ENCODE results near the gene SLC4A8. TPM values are rescaled to one million over a fixed set of nuclear protein-coding genes. Genes with fewer than 3 reads are reported as not detected.
A peak's percentile ranks its signal among the peaks of the same experiment; 100 is the strongest.

The SLC4A8 gene
- total RNA-seq, 1 experiment from 2014 or later = 62.7 TPM

GRCh38 chr12:51470116-51470515, 45.5 kb downstream of the SLC4A8 start:
- peak in 1 of 2 experiments; percentile 62 for DNase-seq
- H3K4me3 ChIP-seq (ENCODE audit: low read depth, low read length) = no peak overlapping the region
- Mint-ChIP-seq H3K4me3 (ENCODE audit: unreplicated experiment) (no peak overlapping the region), H3K4me1 (ENCODE audit: low read depth, unreplicated experiment) (peaks cover 15% of the 10 kb centered on the region), H3K27me3 (ENCODE audit: insufficient read depth, unreplicated experiment) (no peaks in the 10 kb centered on the region), H3K27ac (ENCODE audit: unreplicated experiment) (no peak overlapping the region), H3K9me3 (ENCODE audit: unreplicated experiment) (no peaks in the 10 kb centered on the region), H3K36me3 (ENCODE audit: insufficient read depth, unreplicated experiment) (peaks cover 44% of the 10 kb centered on the region)
- intact Hi-C loops (cut with micrococcal nuclease; ENCODE audit: unreplicated experiment) = loop anchor here (1.0 kb wide), 2 partner anchors 40 to 46 kb away; partner anchors contain the start of gene SLC4A8
- no peak for TF ChIP-seq CTCF (IDR thresholded peaks at IDR 0.05; ENCODE audit: insufficient read depth in 1 of 2, low read depth in 1 of 2, low read length in 1 of 2, severe bottlenecking in 1 of 2, unreplicated experiment in 1 of 2)
- H3K36me3 ChIP-seq (ENCODE audit: control insufficient read depth, insufficient read depth, low read length) = 0 out of 2 replicates have a peak, but pooled peaks cover 1% of the 10 kb centered on the region
- no peaks in the 10 kb centered on the region for H3K27me3 ChIP-seq (replicated peaks; ENCODE audit: control insufficient read depth, insufficient read depth, low read length)
- BruUV-seq (replicated peaks) = no TSS peak
- CTCF ChIA-PET = interaction anchor here (0.7 to 2.0 kb wide), 9 partner anchors 11 to 405 kb away, joined by 3 to 11 read pairs (median 4); partner anchors contain the start of gene SLC4A8
- no peaks in the 10 kb centered on the region for H3K9me3 ChIP-seq
- peaks cover 28% of the 10 kb centered on the region for H3K4me1 ChIP-seq
- POLR2A ChIA-PET = interaction anchor here (0.9 to 1.3 kb wide), 3 partner anchors 40 to 78 kb away, joined by 3 to 8 read pairs (median 3); no protein-coding TSS in a partner anchor

GRCh38 chr12:51471111-51471864, 46.7 kb downstream of the SLC4A8 start:
- H3K27me3 ChIP-seq (replicated peaks; ENCODE audit: control insufficient read depth, insufficient read depth, low read length) = no peaks in the 10 kb centered on the region
- DNase-seq = no peak
- H3K9me3 ChIP-seq = no peaks in the 10 kb centered on the region
- peaks cover 1% of the 10 kb centered on the region; the same call in 1 of the 2 replicates for H3K36me3 ChIP-seq (ENCODE audit: control insufficient read depth, insufficient read depth, low read length)
- H3K27me3 Mint-ChIP-seq (ENCODE audit: insufficient read depth, unreplicated experiment) = no peaks in the 10 kb centered on the region
- BruUV-seq (replicated peaks) = no TSS peak
- ChIA-PET POLR2A (interaction anchor here (1.3 kb wide), 1 partner anchor 71 kb away, joined by 3 read pairs; no protein-coding TSS in a partner anchor), CTCF (interaction anchor here (1.0 to 2.0 kb wide), 4 partner anchors 12 to 61 kb away, joined by 3 to 11 read pairs (median 6); no protein-coding TSS in a partner anchor)
- H3K36me3 Mint-ChIP-seq (ENCODE audit: insufficient read depth, unreplicated experiment) = peaks cover 55% of the 10 kb centered on the region
- no peak overlapping the region for H3K4me3 Mint-ChIP-seq (ENCODE audit: unreplicated experiment)
- H3K4me1 Mint-ChIP-seq (ENCODE audit: low read depth, unreplicated experiment) = peaks cover 15% of the 10 kb centered on the region
- intact Hi-C loops (cut with micrococcal nuclease; ENCODE audit: unreplicated experiment) = no loop called here
- peak overlapping the region; percentile 4 for H3K27ac Mint-ChIP-seq (ENCODE audit: unreplicated experiment)
- no peak for TF ChIP-seq CTCF (IDR thresholded peaks at IDR 0.05; ENCODE audit: insufficient read depth in 1 of 2, low read depth in 1 of 2, low read length in 1 of 2, severe bottlenecking in 1 of 2, unreplicated experiment in 1 of 2)
- no peak overlapping the region for H3K4me3 ChIP-seq (ENCODE audit: low read depth, low read length)
- peaks cover 28% of the 10 kb centered on the region for H3K4me1 ChIP-seq
- H3K9me3 Mint-ChIP-seq (ENCODE audit: unreplicated experiment) = no peaks in the 10 kb centered on the region

GRCh38 chr12:51472984-51473383, 48.4 kb downstream of the SLC4A8 start:
- ChIA-PET CTCF (no interaction called here), POLR2A (no interaction called here)
- Mint-ChIP-seq H3K27ac (ENCODE audit: unreplicated experiment) (no peak overlapping the region), H3K27me3 (ENCODE audit: insufficient read depth, unreplicated experiment) (no peaks in the 10 kb centered on the region), H3K36me3 (ENCODE audit: insufficient read depth, unreplicated experiment) (peaks cover 66% of the 10 kb centered on the region), H3K4me3 (ENCODE audit: unreplicated experiment) (no peak overlapping the region), H3K9me3 (ENCODE audit: unreplicated experiment) (no peaks in the 10 kb centered on the region), H3K4me1 (ENCODE audit: low read depth, unreplicated experiment) (peaks cover 15% of the 10 kb centered on the region)
- Histone ChIP-seq H3K4me3 (ENCODE audit: low read depth, low read length) (no peak overlapping the region), H3K27me3 (replicated peaks; ENCODE audit: control insufficient read depth, insufficient read depth, low read length) (no peaks in the 10 kb centered on the region), H3K36me3 (ENCODE audit: control insufficient read depth, insufficient read depth, low read length) (no peaks in the 10 kb centered on the region; the same call in 1 of the 2 replicates), H3K4me1 (peaks cover 28% of the 10 kb centered on the region), H3K9me3 (no peaks in the 10 kb centered on the region)
- no peak for TF ChIP-seq CTCF (IDR thresholded peaks at IDR 0.05; ENCODE audit: insufficient read depth in 1 of 2, low read depth in 1 of 2, low read length in 1 of 2, severe bottlenecking in 1 of 2, unreplicated experiment in 1 of 2)
- BruUV-seq (replicated peaks) = no TSS peak
- intact Hi-C loops (cut with micrococcal nuclease; ENCODE audit: unreplicated experiment) = no loop called here
- no peak for DNase-seq
